HepG2 (cell line): ENCODE results near the gene FAM89B. TPM values are rescaled to one million over a fixed set of nuclear protein-coding genes. Genes with fewer than 3 reads are reported as not detected.

Source experiments
- ATAC-seq: fragments of 200-7000 bp; cut with Tn5 transposase; 3 replicates; pipeline ENCODE4 v1.9.1; 2020; ENCODE audit warnings: mild to moderate bottlenecking, moderate library complexity
- BruUV-seq: library from RNA; stranded (reverse); fragments of 400-500 nt; replicated peaks from 2 replicates; lab custom pipeline; 2021; lab: Mats Ljungman, UMichigan
- CTCF ChIA-PET: fragments of 300-600 bp; formaldehyde crosslinking; extraction: SDS; loops from one replicate; lab custom pipeline; 2021; ENCODE audit warnings: low total read pairs, inconsistent platforms, low intra/inter-chr PET ratio; lab: Yijun Ruan, JAX
- POLR2A ChIA-PET: fragments of 350-600 bp; sonication (Branson Sonifier 250); formaldehyde crosslinking; loops from one replicate; lab custom pipeline; 2020; ENCODE audit warnings: antibody characterized with exemption, inconsistent platforms; lab: Yijun Ruan, JAX
- DNase-seq: peaks from one replicate; pipeline ENCODE4 v3.0.0-alpha.2; 2015; ENCODE audit warnings: low spot score
- FAIRE-seq: peaks from 3 replicates; lab custom pipeline; 2011; peaks lifted over from hg19 to GRCh38; lab: Jason Lieb, UNC
- H2AFZ ChIP-seq: one replicate; pipeline ENCODE4 v1.6.1; 2011; ENCODE audit warnings: low read length, inconsistent platforms
- H3K27ac ChIP-seq: fragments of 300-600 bp; 3 replicates; pipeline ENCODE4 v1.8.0; 2011; ENCODE audit warnings: mixed run types, mild to moderate bottlenecking, mixed read lengths, low read length, inconsistent platforms; ENCODE audit not compliant: insufficient read depth; ENCODE audit errors: extremely low read length
- H3K27me3 ChIP-seq, 2 experiments: fragments of 200-600 bp in 1 of 2; 2 replicates in 1 of 2; 3 replicates in 1 of 2; pipeline versions ENCODE4 v1.6.0 to v1.8.0; 2011; ENCODE audit warnings: low read length in 2 of 2, mild to moderate bottlenecking in 2 of 2, moderate library complexity in 2 of 2, inconsistent platforms in 1 of 2; ENCODE audit not compliant: insufficient read depth in 2 of 2, control insufficient read depth in 1 of 2
- H3K36me3 ChIP-seq, 2 experiments: fragments of 200-600 bp in 1 of 2; replicated peaks in 1 of 2; 2 replicates in 1 of 2; 3 replicates in 1 of 2; pipeline versions ENCODE4 v1.5.1 to v1.8.0; 2011; ENCODE audit warnings: low read length in 2 of 2, inconsistent platforms in 1 of 2; ENCODE audit not compliant: insufficient read depth in 2 of 2, control insufficient read depth in 1 of 2
- H3K4me1 ChIP-seq: 2 replicates; pipeline ENCODE4 v1.5.1; 2012; ENCODE audit warnings: low read length, inconsistent platforms; ENCODE audit not compliant: insufficient read depth
- H3K4me2 ChIP-seq: 2 replicates; pipeline ENCODE4 v1.6.0; 2011; ENCODE audit warnings: low read depth, low read length, inconsistent platforms
- H3K4me3 ChIP-seq, 3 experiments: fragments of 200-600 bp in 1 of 3; sonication (generic), shearing (Covaris generic) in 1 of 3; replicated peaks in 1 of 3; 2 replicates each; pipeline ENCODE4 v1.5.1; 2011 to 2016; ENCODE audit warnings: low read length in 3 of 3, inconsistent platforms in 2 of 3, low read depth in 2 of 3, mild to moderate bottlenecking in 2 of 3, control low read depth in 1 of 3, mixed read lengths in 1 of 3; ENCODE audit not compliant: insufficient read depth in 1 of 3
- H3K79me2 ChIP-seq: one replicate; pipeline ENCODE4 v1.6.1; 2011; ENCODE audit warnings: low read length, inconsistent platforms; ENCODE audit not compliant: insufficient read depth
- H3K9ac ChIP-seq: 2 replicates; pipeline ENCODE4 v1.6.0; 2011; ENCODE audit warnings: mild to moderate bottlenecking, low read depth, low read length, inconsistent platforms; ENCODE audit not compliant: insufficient read depth
- H3K9me3 ChIP-seq: 2 replicates; pipeline ENCODE4 v1.5.1; 2012; ENCODE audit warnings: mild to moderate bottlenecking, low read length
- H4K20me1 ChIP-seq: 2 replicates; pipeline ENCODE4 v1.6.0; 2011; ENCODE audit warnings: inconsistent platforms, mild to moderate bottlenecking, low read length, moderate library complexity; ENCODE audit not compliant: insufficient read depth
- ELF4 ChIP-seq: sonication (generic); formaldehyde crosslinking; IDR thresholded peaks from 2 replicates; pipeline ENCODE4 v1.5.0; 2020; ENCODE audit warnings: missing genetic modification reagents, mild to moderate bottlenecking, moderate library complexity, borderline replicate concordance
- HOXD1 ChIP-seq: sonication (generic); formaldehyde crosslinking; IDR thresholded peaks from 2 replicates; pipeline ENCODE4 v1.5.0; 2020; ENCODE audit warnings: missing genetic modification reagents
- JUNB ChIP-seq: sonication (generic); formaldehyde crosslinking; IDR thresholded peaks from 2 replicates; pipeline ENCODE4 v1.8.0; 2022; ENCODE audit warnings: missing genetic modification reagents, mild to moderate bottlenecking, borderline replicate concordance
- KLF13 ChIP-seq: sonication (generic); formaldehyde crosslinking; IDR thresholded peaks from 2 replicates; pipeline ENCODE4 v1.4.0; 2020; ENCODE audit warnings: mild to moderate bottlenecking, missing genetic modification reagents
- PREB ChIP-seq: sonication (generic); formaldehyde crosslinking; IDR thresholded peaks from 2 replicates; pipeline ENCODE4 v1.4.0; 2020; ENCODE audit warnings: missing genetic modification reagents
- THAP8 ChIP-seq: sonication (generic); formaldehyde crosslinking; IDR thresholded peaks from 2 replicates; pipeline ENCODE4 v1.5.1; 2020; ENCODE audit warnings: missing genetic modification reagents, mild to moderate bottlenecking, borderline replicate concordance
- THRA ChIP-seq: sonication (generic); formaldehyde crosslinking; IDR thresholded peaks from 2 replicates; pipeline ENCODE4 v1.4.0; 2020; ENCODE audit warnings: missing genetic modification reagents, borderline replicate concordance
- ZBTB21 ChIP-seq: sonication (generic); formaldehyde crosslinking; IDR thresholded peaks from 2 replicates; pipeline ENCODE4 v1.4.0; 2020; ENCODE audit warnings: missing genetic modification reagents
- ZBTB42 ChIP-seq: sonication (generic); formaldehyde crosslinking; IDR thresholded peaks from 2 replicates; pipeline ENCODE4 v1.5.0; 2020; ENCODE audit warnings: mild to moderate bottlenecking, missing genetic modification reagents
- ZIK1 ChIP-seq: sonication (generic); formaldehyde crosslinking; IDR thresholded peaks from 2 replicates; pipeline ENCODE4 v1.5.0; 2020; ENCODE audit warnings: mild to moderate bottlenecking, low read depth, missing genetic modification reagents, borderline replicate concordance
- ZMYM3 ChIP-seq: sonication (generic); formaldehyde crosslinking; IDR thresholded peaks from 2 replicates; pipeline ENCODE4 v1.5.1; 2020; ENCODE audit warnings: mild to moderate bottlenecking, missing genetic modification reagents
- ZNF12 ChIP-seq: sonication (generic); formaldehyde crosslinking; IDR thresholded peaks from 2 replicates; pipeline ENCODE4 v1.5.0; 2020; ENCODE audit warnings: missing genetic modification reagents
- ZNF280B ChIP-seq: sonication (generic); formaldehyde crosslinking; IDR thresholded peaks from 2 replicates; pipeline ENCODE4 v1.5.0; 2020; ENCODE audit warnings: missing genetic modification reagents, mild to moderate bottlenecking, borderline replicate concordance
- ZNF30 ChIP-seq: sonication (generic); formaldehyde crosslinking; IDR thresholded peaks from 2 replicates; pipeline ENCODE4 v1.5.0; 2020; ENCODE audit warnings: mild to moderate bottlenecking, missing genetic modification reagents
- ZNF652 ChIP-seq: IDR thresholded peaks from 2 replicates; pipeline ENCODE4 v1.6.1; 2016; ENCODE audit warnings: low read depth, borderline replicate concordance
- ZNF720 ChIP-seq: sonication (generic); formaldehyde crosslinking; IDR thresholded peaks from 2 replicates; pipeline ENCODE4 v1.4.0; 2020; ENCODE audit warnings: missing genetic modification reagents
- ZNF772 ChIP-seq: sonication (generic); formaldehyde crosslinking; IDR thresholded peaks from 2 replicates; pipeline ENCODE4 v1.5.0; 2020; ENCODE audit warnings: mild to moderate bottlenecking, missing genetic modification reagents
- WGBS: methylation state at CpG from one replicate; pipeline ENCODE4 v1.1.6; 2017; ENCODE audit warnings: low lambda C conversion rate; 5-methylcytosine and 5-hydroxymethylcytosine counted together
- in situ Hi-C: cut with HindIII; loops from 2 replicates; pipeline ENCODE4 v1.10.0; 2017; ENCODE audit warnings: low pct_unique_long_range_greater_than_20kb; ENCODE audit not compliant: extremely low pct_ligation_motif_present
- intact Hi-C: fragments of 100-400 bp; cut with micrococcal nuclease; formaldehyde crosslinking; loops from one replicate; pipeline ENCODE4 v1.10.0; 2022; ENCODE audit not compliant: unreplicated experiment
- polyA plus RNA-seq, 8 experiments: library from polyadenylated mRNA; depleted of rRNA in 3 of 8; stranded (reverse) in 7 of 8; unstranded in 1 of 8; fragments of >200 nt; fragmentation: Illumina TruSeq in 4 of 8; extraction: Trizol in 4 of 8; gene quantifications; 2 replicates each; pipeline versions ENCODE4 v1.2.1 to v1.2.3, GENCODE V29; 2011 to 2016; ENCODE audit warnings: low read depth in 4 of 8, missing spikeins in 1 of 8, mixed read lengths in 1 of 8; ENCODE audit not compliant: insufficient read depth in 1 of 8
- total RNA-seq, 5 experiments: library from RNA; depleted of rRNA; stranded (reverse); fragments of >200 nt; fragmentation: Illumina TruSeq; extraction: Trizol; gene quantifications; 2 replicates each; pipeline ENCODE4 v1.2.3, GENCODE V29; 2016; ENCODE audit warnings: low read depth in 1 of 5

The FAM89B gene
- total and polyA plus RNA-seq, 2 of the 13 experiments (the other 11 are each of a cell fraction or from before 2014, with no cell fraction given) = 5.7 to 8.0 TPM

- TF ChIP-seq ZIK1 (no peak), ZNF772 (CRISPR knock-in tag) (0 out of 2 replicates have a peak, but pooled peaks have one; percentile 38), ZBTB21 (CRISPR knock-in tag) (no peak)
Measured at GRCh38 chr11:65541093-65541982, 31.0 kb upstream of the FAM89B start (continued).

GRCh38 chr11:65542738-65543390 is 29.5 kb upstream of the FAM89B start:
- Histone ChIP-seq H2AFZ (no peak overlapping the region), H3K9me3 (no peaks in the 10 kb centered on the region), H3K79me2 (no peaks in the 10 kb centered on the region), H3K27me3 (no peaks in the 10 kb centered on the region), H3K36me3 (peaks cover 1 to 11% of the 10 kb centered on the region in 2 experiments; a peak in 2 of 5 replicates), H4K20me1 (no peaks in the 10 kb centered on the region), H3K27ac (no peak overlapping the region), H3K4me1 (peaks cover 14% of the 10 kb centered on the region), H3K9ac (no peak overlapping the region), H3K4me2 (no peak overlapping the region), H3K4me3 (no peak overlapping the region)
- no peak for DNase-seq
- no peak for FAIRE-seq
- WGBS = 94% methylated on average over 2 of the region's 3 CpGs
- POLR2A ChIA-PET = interaction anchor here (1.4 kb wide), 1 partner anchor 13 kb away, joined by 3 read pairs; no protein-coding TSS in a partner anchor
- ATAC-seq = no peak
- intact Hi-C loops (no loop called here), in situ Hi-C loops (loop anchor here (5.0 kb wide), 1 partner anchor 44 kb away; no protein-coding TSS in a partner anchor)
- no TSS peak for BruUV-seq
- CTCF ChIA-PET = no interaction called here
- TF ChIP-seq ZMYM3 (CRISPR knock-in tag) (no peak), ZNF30 (CRISPR knock-in tag) (no peak), PREB (no peak), ZNF12 (CRISPR knock-in tag) (no peak), THAP8 (CRISPR knock-in tag) (no peak), THRA (CRISPR knock-in tag) (no peak), ZNF280B (CRISPR knock-in tag) (no peak), ELF4 (CRISPR knock-in tag) (no peak), ZNF652 (CRISPR knock-in tag) (no peak), ZNF720 (CRISPR knock-in tag) (no peak), JUNB (no peak), HOXD1 (CRISPR knock-in tag) (no peak), KLF13 (CRISPR knock-in tag) (no peak), ZBTB42 (CRISPR knock-in tag) (no peak)
